GM19324 (cell line): ENCODE data around the gene WDPCP.

ENCODE experiments used
- ATAC-seq: cut with Tn5 transposase; IDR thresholded peaks from one replicate; pipeline ENCODE4 v1.9.1; 2021; ENCODE audit warnings: mild to moderate bottlenecking, moderate library complexity; ENCODE audit not compliant: unreplicated experiment, low FRiP score

Gene WDPCP

DNA sequence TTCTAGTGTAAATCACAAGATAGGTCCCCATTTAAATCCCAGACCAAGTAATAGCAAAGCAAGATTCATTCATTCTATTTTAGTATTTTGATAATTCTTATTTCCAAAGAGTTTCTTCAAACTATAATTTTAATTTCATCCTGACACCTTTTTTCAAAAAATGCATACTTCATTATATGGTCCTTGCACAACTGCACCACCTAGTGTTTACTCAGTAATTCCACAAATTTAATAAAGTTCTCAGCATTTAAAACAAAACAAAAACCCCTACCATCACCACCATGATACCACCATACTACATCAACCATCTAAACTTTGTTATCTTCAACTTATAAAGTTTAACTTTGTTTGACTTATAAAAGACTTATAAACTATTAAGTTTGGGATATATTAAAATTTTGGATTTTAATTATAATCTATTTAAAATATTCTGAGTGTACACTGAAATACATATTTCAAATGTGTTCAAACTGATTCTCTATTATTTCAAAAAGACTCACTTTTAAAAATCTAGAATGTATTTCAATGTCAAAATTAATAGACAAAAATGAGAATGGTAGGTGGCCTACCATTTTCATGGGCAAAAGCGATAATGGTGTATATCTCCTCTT, 44.2 kb downstream of the WDPCP start:
- ATAC-seq, result no peak

DNA sequence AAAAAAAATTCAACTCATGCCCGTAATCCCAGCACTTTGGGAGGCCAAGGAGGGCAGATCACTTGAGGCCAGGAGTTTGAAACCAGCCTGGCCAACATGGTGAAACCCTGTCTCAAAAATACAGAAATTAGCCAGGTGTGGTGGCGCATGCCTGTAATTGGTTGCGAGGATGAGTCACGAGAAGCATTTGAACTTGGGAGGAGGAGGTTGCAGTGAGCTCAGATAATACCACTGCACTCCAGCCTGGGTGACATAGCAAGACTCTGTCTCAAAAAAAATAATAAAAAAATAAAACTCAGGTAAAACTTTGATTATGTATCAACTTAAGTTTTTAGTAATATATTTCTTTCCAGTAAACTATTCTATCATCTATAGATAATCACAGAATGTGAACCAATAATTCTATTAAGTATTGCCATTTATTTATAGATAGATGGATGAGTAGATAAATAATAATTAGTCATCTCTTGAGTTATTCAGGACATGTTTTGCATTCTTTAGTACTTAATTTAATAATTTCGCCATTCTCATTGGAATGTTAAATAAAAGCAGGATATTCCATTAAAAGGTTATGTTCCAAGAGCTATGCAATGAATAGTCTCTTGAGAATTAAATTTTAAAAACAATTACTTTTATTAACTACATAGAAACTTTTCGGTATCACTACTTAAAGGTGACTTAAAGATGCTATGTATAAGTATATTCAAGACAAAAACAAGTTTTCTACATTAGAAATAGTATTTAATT, 48.7 kb downstream of the WDPCP start:
- no peak for ATAC-seq

DNA sequence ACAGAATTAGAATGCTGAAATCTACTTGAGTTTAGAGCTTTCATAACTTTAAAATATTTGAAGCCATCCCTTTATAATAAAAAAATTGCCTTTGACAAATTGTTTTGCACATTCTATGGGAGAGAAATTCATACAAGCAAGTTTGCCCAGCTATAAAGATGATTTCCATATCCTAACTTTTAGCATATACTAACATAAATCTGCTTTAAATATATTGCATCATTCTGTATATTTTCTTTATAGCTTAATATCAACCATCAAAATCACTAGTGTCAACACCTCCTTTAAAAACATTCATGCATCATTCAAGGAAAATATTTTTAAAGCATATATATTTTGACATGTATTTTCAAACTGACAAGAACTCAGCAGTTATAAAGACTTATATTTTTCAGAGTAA, 49.9 kb downstream of the WDPCP start:
- ATAC-seq, result no peak

- no peak for ATAC-seq
Measured at GRCh38 chr2:63537306-63537705, 51.0 kb downstream of the WDPCP start.

DNA sequence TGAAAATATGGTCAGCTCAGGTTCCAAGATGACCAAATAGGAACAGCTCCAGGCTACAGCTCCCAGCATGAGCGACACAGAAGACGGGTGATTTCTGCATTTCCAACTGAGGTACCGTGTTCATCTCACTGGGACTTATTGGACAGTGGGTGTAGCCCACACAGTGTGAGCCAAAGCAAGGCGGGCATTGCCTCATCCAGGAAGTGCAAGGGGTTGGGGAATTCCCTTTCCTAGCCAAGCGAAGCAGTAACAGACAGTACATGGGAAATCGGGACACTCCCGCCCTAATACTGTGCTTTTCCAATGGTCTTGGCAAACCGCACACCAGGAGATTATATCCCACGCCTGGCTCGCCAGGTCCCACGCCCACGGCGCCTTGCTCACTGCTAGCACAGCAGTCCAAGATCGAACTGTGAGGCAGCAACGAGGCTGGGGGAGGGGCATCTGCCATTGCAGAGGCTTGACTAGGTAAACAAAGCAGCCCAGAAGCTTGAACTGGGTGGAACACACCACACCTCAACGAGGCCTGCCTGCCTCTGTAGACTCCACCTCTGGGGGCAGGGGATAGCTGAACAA, 57.5 kb downstream of the WDPCP start:
- no peak for ATAC-seq

- no peak for ATAC-seq
Measured at GRCh38 chr2:63525905-63526304, 62.4 kb downstream of the WDPCP start.

- ATAC-seq, result no peak
Measured at GRCh38 chr2:63522950-63523349, 65.3 kb downstream of the WDPCP start.

DNA sequence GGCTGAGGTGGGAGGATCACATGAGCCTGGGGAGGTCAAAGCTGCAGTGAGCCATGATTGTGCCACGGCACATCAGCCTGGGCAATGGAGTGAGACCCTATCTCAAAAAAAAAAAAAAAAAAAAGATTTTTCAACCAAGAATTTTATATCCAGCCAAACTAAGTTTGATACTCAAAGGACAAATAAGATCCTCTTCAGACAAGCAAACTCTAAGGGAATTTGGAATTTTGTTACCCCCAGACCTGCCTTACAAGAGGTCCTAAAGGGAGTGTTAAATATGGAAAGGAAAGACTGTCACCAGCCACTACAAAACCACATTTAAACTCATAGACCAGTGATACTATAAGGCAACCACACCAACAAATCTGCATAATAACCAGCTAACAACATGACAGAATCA, 67.5 kb downstream of the WDPCP start:
- ATAC-seq, result no peak

DNA sequence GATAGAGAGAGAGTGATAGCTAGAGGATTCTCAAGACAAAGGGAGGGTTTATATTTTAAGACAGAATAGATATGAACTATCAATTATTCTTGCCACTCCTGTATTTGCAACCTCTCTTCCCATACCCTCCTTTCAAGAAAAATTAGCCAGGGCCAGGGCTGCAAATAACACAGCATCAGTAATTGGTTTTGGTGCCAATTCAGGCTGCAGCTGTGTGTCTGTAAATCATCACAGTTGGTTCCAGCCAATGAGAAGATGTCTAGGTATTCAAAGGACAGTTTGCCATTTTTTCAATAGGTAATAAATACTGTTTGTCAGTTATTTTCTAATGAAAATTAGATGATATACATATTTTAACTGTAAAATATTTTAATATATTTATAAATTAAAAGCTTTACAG, 73.5 kb downstream of the WDPCP start:
- ATAC-seq, result no peak

DNA sequence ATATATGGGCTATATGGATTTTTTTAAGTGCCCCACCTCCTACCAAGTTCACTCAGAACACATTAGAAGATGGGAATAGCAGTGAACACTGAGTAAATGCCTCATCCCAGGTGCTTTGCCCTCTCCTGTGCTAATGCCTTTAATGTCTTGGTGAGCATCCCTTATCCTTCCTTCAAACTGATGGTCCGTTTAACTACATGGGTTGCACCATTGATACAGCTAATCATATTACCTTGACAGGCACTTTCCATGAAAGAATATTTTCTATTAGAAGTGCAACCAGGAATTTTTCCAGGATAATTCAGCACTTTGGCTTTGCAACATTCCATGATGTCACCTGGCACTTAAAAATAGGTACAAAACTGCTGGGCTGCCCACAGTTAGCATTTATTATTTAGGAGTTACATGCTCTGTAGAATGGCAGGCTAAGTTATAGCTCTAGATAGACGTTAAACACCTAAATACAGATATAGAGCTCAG, 74.0 kb downstream of the WDPCP start:
- ATAC-seq, result no peak

GRCh38 chr2:63506320-63506719, 82.0 kb downstream of the WDPCP start:
- no peak for ATAC-seq

DNA sequence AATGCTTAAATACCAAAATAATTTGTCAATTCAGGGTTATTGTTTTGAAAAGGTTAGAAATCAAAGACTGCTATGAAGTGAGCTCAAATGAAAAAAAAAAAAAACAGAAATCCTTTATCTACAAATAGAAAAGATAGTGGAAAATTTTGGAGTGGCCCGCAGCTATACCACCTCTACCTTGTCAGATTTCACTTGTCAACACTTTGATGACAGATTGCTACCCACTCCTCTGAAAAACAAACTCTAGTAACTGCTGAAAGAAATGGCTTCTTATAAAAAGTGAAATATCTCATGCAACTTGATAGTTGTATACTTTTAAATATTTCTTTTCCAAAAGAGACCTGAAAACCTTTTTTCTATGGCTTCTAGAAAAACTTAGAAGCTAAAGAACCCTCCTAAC, 84.5 kb downstream of the WDPCP start:
- ATAC-seq, result no peak

DNA sequence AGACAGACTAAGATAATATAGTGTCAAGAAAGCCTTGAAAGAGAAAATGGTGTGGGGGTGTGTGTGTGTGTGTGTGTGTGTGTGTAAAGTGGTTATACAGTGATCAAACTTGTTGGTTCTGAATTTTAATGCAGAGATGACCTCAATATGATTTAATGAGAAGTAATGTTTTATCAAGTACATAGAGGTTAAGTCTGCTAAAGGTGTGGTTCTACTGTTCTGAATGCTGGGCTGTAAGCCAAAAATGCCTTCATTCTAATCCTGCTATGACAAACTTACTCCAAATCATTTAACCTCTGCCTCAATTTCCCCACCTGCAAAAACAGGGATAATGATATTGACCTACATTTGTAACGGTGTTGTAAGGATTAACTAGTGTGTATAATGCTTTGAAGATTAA, 87.9 kb downstream of the WDPCP start:
- no peak for ATAC-seq

- no peak for ATAC-seq
Measured at GRCh38 chr2:63497576-63497975, 90.7 kb downstream of the WDPCP start.

DNA sequence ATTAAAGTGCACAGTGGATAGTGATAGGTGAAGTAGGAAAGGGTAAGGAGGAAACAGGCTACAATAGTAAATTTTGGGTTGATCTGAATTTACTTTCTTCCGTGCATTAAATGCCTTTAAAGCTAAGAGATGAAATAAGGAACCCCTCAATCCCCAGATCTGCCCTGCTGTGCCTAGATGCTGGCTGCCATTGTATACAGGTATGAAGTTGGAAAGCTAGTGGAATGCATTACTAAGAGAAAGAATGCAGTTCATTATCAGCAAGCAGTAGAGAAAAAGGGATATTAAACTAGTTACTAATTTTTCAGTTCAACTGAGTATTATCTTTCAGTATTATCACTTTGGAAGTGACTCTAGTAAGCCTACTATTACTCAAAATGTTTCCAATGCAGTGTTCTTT, 93.3 kb downstream of the WDPCP start:
- no peak for ATAC-seq

DNA sequence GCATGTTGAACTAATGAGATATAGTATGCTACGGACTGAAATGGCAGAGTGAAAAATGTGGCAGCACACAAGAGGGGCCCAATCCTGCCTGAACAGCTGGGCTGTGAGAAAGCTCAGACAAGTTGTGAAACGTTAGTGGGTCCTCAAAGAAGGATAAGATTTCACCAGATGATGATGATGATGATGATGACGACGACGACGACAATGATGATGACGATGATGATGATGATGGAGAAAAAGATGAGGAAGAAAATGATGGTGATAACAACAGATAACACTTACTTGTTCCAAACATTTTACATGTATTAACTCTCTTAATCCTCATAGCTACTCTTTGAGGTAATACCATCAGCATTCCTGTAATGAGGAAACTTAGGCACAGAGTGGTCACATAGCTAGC, 94.2 kb downstream of the WDPCP start:
- no peak for ATAC-seq

GRCh38 chr2:63488118-63488713, 100.1 kb downstream of the WDPCP start:
- ATAC-seq, result no peak

- no peak for ATAC-seq
Measured at GRCh38 chr2:63486861-63487290, 101.4 kb downstream of the WDPCP start.

- no peak for ATAC-seq
Measured at GRCh38 chr2:63484901-63485300, 103.4 kb downstream of the WDPCP start.

DNA sequence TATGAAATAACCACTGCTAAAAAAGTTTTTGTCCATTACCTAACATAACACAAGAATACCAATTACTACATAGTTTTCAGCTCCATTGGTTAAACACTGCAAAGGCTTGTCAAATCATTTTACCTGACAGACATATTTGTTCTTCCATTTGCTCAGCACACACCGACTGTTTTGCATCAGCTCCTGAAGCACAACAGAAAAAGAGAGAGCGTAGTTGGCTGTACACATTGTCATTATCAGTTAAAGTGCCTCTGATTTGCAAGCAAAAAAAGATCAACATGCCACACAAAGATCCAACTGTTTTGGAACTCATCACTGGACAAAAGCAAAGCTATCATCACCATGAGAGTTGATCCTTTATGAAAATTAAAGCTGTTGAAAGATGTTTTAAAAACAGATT, 103.8 kb downstream of the WDPCP start:
- ATAC-seq, result no peak

GRCh38 chr2:63477686-63478085, 110.6 kb downstream of the WDPCP start:
- no peak for ATAC-seq
